Measurements from ENCODE around the gene ATP6V1C2. TPM values are rescaled to one million over a fixed set of nuclear protein-coding genes. Genes with fewer than 3 reads are reported as not detected.

Gene ATP6V1C2
- total RNA-seq, 1 experiment from 2014 or later: 2.0 TPM

DNA sequence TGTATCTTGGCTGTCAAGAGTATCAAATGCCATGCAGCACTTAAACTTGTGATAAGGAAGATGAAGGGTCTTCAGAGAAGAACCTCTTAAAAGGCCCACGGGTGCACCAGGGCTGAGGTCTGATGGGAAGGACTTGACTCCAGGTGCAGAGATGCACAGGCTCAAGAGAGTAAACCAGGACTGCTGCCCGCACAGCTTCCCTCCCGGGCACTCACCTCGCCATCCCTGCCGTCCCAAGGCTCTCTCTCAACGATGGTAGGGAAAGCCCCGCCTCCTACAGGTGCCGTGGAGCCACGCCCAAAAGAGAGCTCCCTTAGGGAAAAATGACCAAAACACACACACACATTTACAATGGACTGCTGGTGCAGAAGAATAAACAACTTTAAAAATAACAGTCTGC is 63.3 kb downstream of the ATP6V1C2 start:
- CTCF ChIA-PET: no interaction called here

More for the DNA sequence above, 63.3 kb downstream of the ATP6V1C2 start:
- H3K9me3 ChIP-seq (ENCODE audit: control insufficient read depth in 1 of 2, insufficient read depth in 1 of 2, low read depth in 1 of 2, low read length in 2 of 2): no peaks in the 10 kb centered on the region
- peaks cover 66 to 70% of the 10 kb centered on the region in 2 experiments; a peak in 3 of 4 replicates for H3K36me3 ChIP-seq (ENCODE audit: control insufficient read depth in 1 of 2, insufficient read depth in 2 of 2, low read length in 2 of 2)
- no peak overlapping the region for H3K4me2 ChIP-seq (ENCODE audit: low read length)
- DNase-seq (ENCODE audit: low read depth, low spot score): no peak
- no peak overlapping the region for H3K27ac ChIP-seq (ENCODE audit: low read depth, low read length)
- H3K27me3 ChIP-seq (ENCODE audit: insufficient read depth, low read length): no peaks in the 10 kb centered on the region
- peaks cover 40% of the 10 kb centered on the region for H3K79me2 ChIP-seq (ENCODE audit: insufficient read depth, low read length)
- TF ChIP-seq TCF7L2 (IDR thresholded peaks at IDR 0.05; ENCODE audit: borderline replicate concordance, extremely low read depth, insufficient read depth, insufficient read length): no peak
- TF ChIP-seq, protein P1, sequence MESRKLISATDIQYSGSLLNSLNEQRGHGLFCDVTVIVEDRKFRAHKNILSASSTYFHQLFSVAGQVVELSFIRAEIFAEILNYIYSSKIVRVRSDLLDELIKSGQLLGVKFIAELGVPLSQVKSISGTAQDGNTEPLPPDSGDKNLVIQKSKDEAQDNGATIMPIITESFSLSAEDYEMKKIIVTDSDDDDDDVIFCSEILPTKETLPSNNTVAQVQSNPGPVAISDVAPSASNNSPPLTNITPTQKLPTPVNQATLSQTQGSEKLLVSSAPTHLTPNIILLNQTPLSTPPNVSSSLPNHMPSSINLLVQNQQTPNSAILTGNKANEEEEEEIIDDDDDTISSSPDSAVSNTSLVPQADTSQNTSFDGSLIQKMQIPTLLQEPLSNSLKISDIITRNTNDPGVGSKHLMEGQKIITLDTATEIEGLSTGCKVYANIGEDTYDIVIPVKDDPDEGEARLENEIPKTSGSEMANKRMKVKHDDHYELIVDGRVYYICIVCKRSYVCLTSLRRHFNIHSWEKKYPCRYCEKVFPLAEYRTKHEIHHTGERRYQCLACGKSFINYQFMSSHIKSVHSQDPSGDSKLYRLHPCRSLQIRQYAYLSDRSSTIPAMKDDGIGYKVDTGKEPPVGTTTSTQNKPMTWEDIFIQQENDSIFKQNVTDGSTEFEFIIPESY (IDR thresholded peaks at IDR 0.05; ENCODE audit: extremely low read depth, insufficient replicate concordance, low read length): no peak
- TF ChIP-seq YY1 (IDR thresholded peaks at IDR 0.05; ENCODE audit: extremely low read depth, insufficient replicate concordance, low read depth, low read length): no peak
- TF ChIP-seq EZH2phosphoT487 (IDR thresholded peaks at IDR 0.05; ENCODE audit: borderline replicate concordance): no peak
- no peak for TF ChIP-seq CEBPB (IDR thresholded peaks at IDR 0.05; ENCODE audit: low read depth)
- TF ChIP-seq EGR1 (IDR thresholded peaks at IDR 0.05; ENCODE audit: low read depth): no peak
- TF ChIP-seq EZH2 (IDR thresholded peaks at IDR 0.05): no peak
- TF ChIP-seq, protein P2, sequence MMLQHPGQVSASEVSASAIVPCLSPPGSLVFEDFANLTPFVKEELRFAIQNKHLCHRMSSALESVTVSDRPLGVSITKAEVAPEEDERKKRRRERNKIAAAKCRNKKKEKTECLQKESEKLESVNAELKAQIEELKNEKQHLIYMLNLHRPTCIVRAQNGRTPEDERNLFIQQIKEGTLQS (IDR thresholded peaks at IDR 0.05): no peak
- TF ChIP-seq POLR2A (IDR thresholded peaks at IDR 0.05; ENCODE audit: borderline replicate concordance, extremely low read depth, insufficient read depth, insufficient read length): no peak
- TF ChIP-seq SIN3A (IDR thresholded peaks at IDR 0.05; ENCODE audit: low read depth): no peak
- TF ChIP-seq, protein P3, sequence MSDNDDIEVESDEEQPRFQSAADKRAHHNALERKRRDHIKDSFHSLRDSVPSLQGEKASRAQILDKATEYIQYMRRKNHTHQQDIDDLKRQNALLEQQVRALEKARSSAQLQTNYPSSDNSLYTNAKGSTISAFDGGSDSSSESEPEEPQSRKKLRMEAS (IDR thresholded peaks at IDR 0.05): no peak
- TF ChIP-seq JUND (IDR thresholded peaks at IDR 0.05): no peak
- no peak for TF ChIP-seq POLR2AphosphoS5 (IDR thresholded peaks at IDR 0.05; ENCODE audit: low read depth, low read length)
- TF ChIP-seq ZFX (IDR thresholded peaks at IDR 0.05): no peak
- H3K9ac ChIP-seq (ENCODE audit: low read length): no peak overlapping the region
- no TSS peak for BruUV-seq (replicated peaks)
- ChIA-PET POLR2A (no interaction called here), RAD21 (ENCODE audit: low non-redundant PET in 1 of 2, low total read pairs in 2 of 2, uncharacterized antibody in 2 of 2, unreplicated experiment in 2 of 2) (no interaction called here)
- intact Hi-C loops (cut with micrococcal nuclease): no loop called here
- no peaks in the 10 kb centered on the region for H3K4me1 ChIP-seq (ENCODE audit: control insufficient read depth in 1 of 2, insufficient read depth in 2 of 2, low read length in 2 of 2)
- 0 out of 2 replicates have a peak, but pooled peaks cover 4% of the 10 kb centered on the region for H4K20me1 ChIP-seq (ENCODE audit: insufficient read depth)
- no peaks in the 10 kb centered on the region for H3K9me2 ChIP-seq (ENCODE audit: insufficient read depth)
- H3K4me3 ChIP-seq (replicated peaks in 1 of 2; ENCODE audit: low read depth in 1 of 2, low read length in 2 of 2): no peak overlapping the region
- ATAC-seq: no peak
- H2AFZ ChIP-seq (ENCODE audit: low read depth, low read length, poor library complexity, severe bottlenecking): no peak overlapping the region

All from HCT116 (cell line).